CD4-positive, alpha-beta T cell treated with Interleukin-2 at 100 ng/mL for 4 hours (primary cell): ENCODE measurements around the gene ZNF473.
"Not testable (repeated sequence)": the region's sequence is repeated elsewhere in the genome, so short reads cannot be mapped to it uniquely, and the experiment has no call there.

Source experiments
- DNase-seq: peaks from one replicate; pipeline ENCODE4 v3.0.0-alpha.2; 2020; ENCODE audit warnings: low spot score

Gene ZNF473

GRCh38 chr19:50050406-50051227, 24.8 kb downstream of the ZNF473 start:
- DNase-seq = peak; percentile 88

- not testable (repeated sequence) for DNase-seq
These were observed 25.6 kb downstream of the ZNF473 start for GRCh38 chr19:50051228-50051895.

- DNase-seq = no peak
These were observed 26.2 kb downstream of the ZNF473 start for GRCh38 chr19:50051964-50052363.

- DNase-seq = no peak
These were observed 27.3 kb downstream of the ZNF473 start for GRCh38 chr19:50053119-50053518.

- no peak for DNase-seq
These were observed 32.6 kb downstream of the ZNF473 start for GRCh38 chr19:50058425-50058824.

- DNase-seq = no peak
These were observed 33.2 kb downstream of the ZNF473 start for GRCh38 chr19:50059045-50059444.

- no peak for DNase-seq
These were observed 34.3 kb downstream of the ZNF473 start for GRCh38 chr19:50060107-50060506.

- no peak for DNase-seq
These were observed 35.8 kb downstream of the ZNF473 start for GRCh38 chr19:50061650-50062049.

- no peak for DNase-seq
These were observed 40.1 kb downstream of the ZNF473 start for GRCh38 chr19:50065938-50066337.

- no peak for DNase-seq
These were observed 41.8 kb downstream of the ZNF473 start for GRCh38 chr19:50067575-50067974.

GRCh38 chr19:50068382-50068781, 42.6 kb downstream of the ZNF473 start:
- not testable (repeated sequence) for DNase-seq

GRCh38 chr19:50075076-50075475, 49.3 kb downstream of the ZNF473 start:
- not testable (repeated sequence) for DNase-seq

- DNase-seq = not testable (repeated sequence)
These were observed 50.0 kb downstream of the ZNF473 start for GRCh38 chr19:50075644-50076372.

- not testable (repeated sequence) for DNase-seq
These were observed 51.0 kb downstream of the ZNF473 start for GRCh38 chr19:50076581-50077355.

GRCh38 chr19:50079014-50079413, 53.2 kb downstream of the ZNF473 start:
- not testable (repeated sequence) for DNase-seq

GRCh38 chr19:50084440-50084839, 58.6 kb downstream of the ZNF473 start:
- DNase-seq = not testable (repeated sequence)

GRCh38 chr19:50087153-50087552, 61.3 kb downstream of the ZNF473 start:
- DNase-seq = not testable (repeated sequence)

GRCh38 chr19:50090706-50091105, 64.9 kb downstream of the ZNF473 start:
- DNase-seq = peak; percentile 33

GRCh38 chr19:50091786-50092185, 66.0 kb downstream of the ZNF473 start:
- not testable (repeated sequence) for DNase-seq

- DNase-seq = not testable (repeated sequence)
These were observed 66.8 kb downstream of the ZNF473 start for GRCh38 chr19:50092597-50092996.

GRCh38 chr19:50097884-50098283, 72.1 kb downstream of the ZNF473 start:
- not testable (repeated sequence) for DNase-seq

- DNase-seq = not testable (repeated sequence)
These were observed 73.1 kb downstream of the ZNF473 start for GRCh38 chr19:50098892-50099291.
